Activated CD4-positive, alpha-beta T cell treated with anti-CD3 and anti-CD28 coated beads, Interleukin-2, amount 50 U/mL, for 48 hours (primary cell): ENCODE results near the gene SLC22A14.
"Not testable (repeated sequence)": the region's sequence is repeated elsewhere in the genome, so short reads cannot be mapped to it uniquely, and the experiment has no call there.

Source experiments
- DNase-seq, 2 experiments: peaks; one replicate each; pipeline ENCODE4 v3.0.0-alpha.2; 2020

Gene SLC22A14

GRCh38 chr3:38281895-38282686 is at the start of gene SLC22A14:
SLC22A14 (plus strand) TSS chr3:38282294; CDS start chr3:38306027, 23,733 bp downstream.
- DNase-seq: no peak

GRCh38 chr3:38232701-38233100 is 49.4 kb upstream of the SLC22A14 start:
- DNase-seq: no peak

- DNase-seq: no peak
Observed at GRCh38 chr3:38235466-38235865, 46.6 kb upstream of the SLC22A14 start.

- no peak for DNase-seq
Observed at GRCh38 chr3:38238416-38239008, 43.6 kb upstream of the SLC22A14 start.

GRCh38 chr3:38242812-38243211 is 39.3 kb upstream of the SLC22A14 start:
- not testable (repeated sequence) for DNase-seq

- no peak for DNase-seq
Observed at GRCh38 chr3:38245930-38246329, 36.2 kb upstream of the SLC22A14 start.

GRCh38 chr3:38247366-38248035 is 34.6 kb upstream of the SLC22A14 start:
- DNase-seq: no peak

GRCh38 chr3:38250198-38250597 is 31.9 kb upstream of the SLC22A14 start:
- no peak for DNase-seq

GRCh38 chr3:38251197-38251596 is 30.9 kb upstream of the SLC22A14 start:
- DNase-seq: no peak

- no peak for DNase-seq
Observed at GRCh38 chr3:38253704-38254103, 28.4 kb upstream of the SLC22A14 start.

- no peak for DNase-seq
Observed at GRCh38 chr3:38254872-38255271, 27.2 kb upstream of the SLC22A14 start.

GRCh38 chr3:38255627-38256026 is 26.5 kb upstream of the SLC22A14 start:
- DNase-seq: no peak

- no peak for DNase-seq
Observed at GRCh38 chr3:38257583-38257982, 24.5 kb upstream of the SLC22A14 start.

- DNase-seq: no peak
Observed at GRCh38 chr3:38260474-38260873, 21.6 kb upstream of the SLC22A14 start.

GRCh38 chr3:38264353-38264771 is 17.7 kb upstream of the SLC22A14 start:
- no peak for DNase-seq

- DNase-seq: no peak
Observed at GRCh38 chr3:38264779-38265178, 17.3 kb upstream of the SLC22A14 start.

- DNase-seq: no peak
Observed at GRCh38 chr3:38265604-38266307, 16.3 kb upstream of the SLC22A14 start, which contains the start of gene SLC22A13. SLC22A13 (plus strand) TSS chr3:38265812; CDS start chr3:38265861, 49 bp downstream.

GRCh38 chr3:38266810-38267209 is 15.3 kb upstream of the SLC22A14 start:
- DNase-seq: no peak

- DNase-seq: no peak
Observed at GRCh38 chr3:38267662-38268061, 14.4 kb upstream of the SLC22A14 start.

- DNase-seq: no peak
Observed at GRCh38 chr3:38268087-38268486, 14.0 kb upstream of the SLC22A14 start.

- no peak for DNase-seq
Observed at GRCh38 chr3:38268522-38268921, 13.6 kb upstream of the SLC22A14 start.

- no peak for DNase-seq
Observed at GRCh38 chr3:38270606-38271005, 11.5 kb upstream of the SLC22A14 start.

GRCh38 chr3:38271553-38271952 is 10.5 kb upstream of the SLC22A14 start:
- no peak for DNase-seq
